ENCODE measurements around the gene LYPLA2.
A peak's percentile ranks its signal among the peaks of the same experiment; 100 is the strongest.

The LYPLA2 gene

DNA sequence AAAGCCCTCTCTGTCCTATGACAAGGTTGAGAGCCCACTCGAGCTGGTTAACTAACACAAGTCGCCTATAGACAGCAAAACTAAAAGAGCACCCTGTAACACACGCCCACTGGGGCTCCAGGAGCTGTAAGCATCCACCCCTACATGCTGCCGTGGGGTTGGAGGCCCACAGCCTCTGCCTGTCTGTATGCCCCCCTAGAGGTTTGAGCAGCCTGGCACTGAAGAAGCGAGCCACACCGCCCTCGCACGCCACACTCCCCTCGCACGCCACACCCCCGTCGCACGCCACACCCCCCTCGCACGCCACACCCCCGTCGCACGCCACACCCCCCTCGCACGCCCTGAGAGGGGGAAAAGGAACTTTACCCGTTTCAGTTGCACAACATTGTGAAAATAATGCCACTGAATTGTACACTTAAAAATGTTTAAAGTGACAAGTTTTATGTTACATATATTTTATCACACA lies 47.5 kb downstream of the LYPLA2 start:
- DNase-seq = peak; percentile 9

DNA sequence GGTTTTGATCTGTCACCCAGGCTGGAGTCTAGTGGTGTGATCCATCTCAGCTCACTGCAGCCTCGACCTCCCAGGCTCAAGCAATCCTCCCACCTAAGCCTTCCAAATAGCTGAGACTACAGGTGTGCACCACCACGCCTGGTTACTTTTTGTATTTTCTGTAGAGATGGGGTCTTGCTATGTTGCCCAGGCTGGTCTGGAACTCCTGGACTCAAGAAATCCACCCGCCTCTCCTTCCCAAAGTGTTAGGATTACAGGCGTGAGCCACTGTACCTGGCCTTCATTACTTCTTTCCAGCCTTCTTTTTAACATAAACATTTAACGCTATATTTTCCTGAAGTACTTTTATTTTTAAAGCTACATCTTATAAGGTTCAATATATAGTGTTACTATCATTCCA lies 52.7 kb downstream of the LYPLA2 start:
- no peak for DNase-seq

Measured in NCI-H2029 (cell line).